Osteoblast (primary cell): Measurements from ENCODE around the gene GRIK3. TPM values are rescaled to one million over a fixed set of nuclear protein-coding genes. Genes with fewer than 3 reads are reported as not detected.

Source experiments
- DNase-seq: peaks from one replicate; pipeline ENCODE4 v3.0.0; 2011; ENCODE audit warnings: low spot score, mixed read lengths; ENCODE audit not compliant: insufficient read length; ENCODE audit errors: missing footprints
- H2AFZ ChIP-seq: 2 replicates; pipeline ENCODE4 v1.6.0; 2011; ENCODE audit warnings: mild to moderate bottlenecking, low read length
- H3K27ac ChIP-seq: 2 replicates; pipeline ENCODE4 v1.5.1; 2011; ENCODE audit warnings: mild to moderate bottlenecking, low read depth, low read length, moderate library complexity
- H3K27me3 ChIP-seq: 2 replicates; pipeline ENCODE4 v1.6.0; 2012; ENCODE audit warnings: mild to moderate bottlenecking, control low read depth, inconsistent platforms, low read length, moderate library complexity; ENCODE audit not compliant: insufficient read depth
- H3K36me3 ChIP-seq: 2 replicates; pipeline ENCODE4 v1.5.1; 2011; ENCODE audit warnings: mild to moderate bottlenecking, low read length, control low read depth, moderate library complexity; ENCODE audit not compliant: insufficient read depth
- H3K4me1 ChIP-seq: 2 replicates; pipeline ENCODE4 v1.5.1; 2011; ENCODE audit warnings: mild to moderate bottlenecking, low read length, control low read depth, moderate library complexity; ENCODE audit not compliant: insufficient read depth
- H3K4me2 ChIP-seq: 2 replicates; pipeline ENCODE4 v1.6.0; 2011; ENCODE audit warnings: mild to moderate bottlenecking, low read length; ENCODE audit not compliant: insufficient read depth
- H3K4me3 ChIP-seq: fragments of 200-600 bp; sonication (generic); 3 replicates; pipeline ENCODE4 v1.5.1; 2012; ENCODE audit warnings: mild to moderate bottlenecking, low read length, inconsistent platforms; ENCODE audit not compliant: insufficient read depth
- H3K79me2 ChIP-seq: 2 replicates; pipeline ENCODE4 v1.6.0; 2012; ENCODE audit warnings: mild to moderate bottlenecking, low read length, control low read depth, inconsistent platforms; ENCODE audit not compliant: insufficient read depth
- H3K9me3 ChIP-seq: 2 replicates; pipeline ENCODE4 v1.5.1; 2011; ENCODE audit warnings: low read depth, low read length, control low read depth
- H4K20me1 ChIP-seq: 2 replicates; pipeline ENCODE4 v1.6.0; 2012; ENCODE audit warnings: mild to moderate bottlenecking, low read length, control low read depth; ENCODE audit not compliant: insufficient read depth
- CTCF ChIP-seq: IDR thresholded peaks from 2 replicates; pipeline ENCODE4 v1.5.1; 2011; ENCODE audit warnings: mild to moderate bottlenecking, low read depth, low read length, moderate library complexity; ENCODE audit errors: extremely low read depth
- total RNA-seq: library from RNA; depleted of rRNA; stranded (reverse); fragments of >200 nt; gene quantifications from 2 replicates; pipeline ENCODE4 v1.2.3, GENCODE V29; 2012

Gene GRIK3
- total RNA-seq, 1 donor = not detected

DNA sequence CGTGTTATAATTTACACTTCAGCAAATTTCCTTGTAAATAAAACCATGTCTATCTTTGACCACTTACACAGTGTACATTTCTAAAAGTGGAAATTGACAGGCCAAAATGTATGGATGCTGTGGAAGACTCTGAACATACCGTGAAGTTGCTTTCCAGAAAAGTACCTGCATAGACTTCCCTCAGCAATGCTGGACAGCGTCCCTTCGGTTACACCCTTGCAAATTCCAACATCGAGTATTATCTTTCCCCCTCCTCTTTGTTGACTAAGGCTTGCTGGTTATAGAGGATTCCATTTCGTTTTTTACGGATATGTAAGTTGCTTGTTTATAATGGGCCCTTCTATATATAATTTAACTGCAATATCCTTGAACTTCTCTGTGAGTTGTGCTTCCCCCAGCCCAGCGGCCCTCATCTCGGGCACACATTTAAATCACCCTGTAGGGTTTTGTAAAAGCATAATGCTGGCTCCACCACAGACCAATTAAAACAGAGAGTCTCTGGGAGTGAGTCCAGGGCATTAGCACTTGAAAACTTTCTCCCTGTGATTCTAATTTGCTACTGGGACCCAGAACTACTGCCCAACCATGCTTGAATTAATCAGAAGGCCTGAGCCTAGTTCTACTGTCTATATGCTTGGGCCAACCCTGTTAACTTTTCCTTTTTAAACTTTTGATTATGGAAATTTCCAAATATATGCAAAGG is 230.3 kb downstream of the GRIK3 start:
- DNase-seq = no peak
- H2AFZ ChIP-seq = no peak overlapping the region
- no peaks in the 10 kb centered on the region for H3K9me3 ChIP-seq
- no peaks in the 10 kb centered on the region for H3K79me2 ChIP-seq
- H4K20me1 ChIP-seq = no peaks in the 10 kb centered on the region
- H3K4me3 ChIP-seq = no peak overlapping the region
- TF ChIP-seq CTCF = no peak
- H3K4me2 ChIP-seq = no peak overlapping the region
- no peaks in the 10 kb centered on the region for H3K36me3 ChIP-seq
- H3K27me3 ChIP-seq = no peaks in the 10 kb centered on the region
- no peaks in the 10 kb centered on the region for H3K4me1 ChIP-seq
- H3K27ac ChIP-seq = no peak overlapping the region

DNA sequence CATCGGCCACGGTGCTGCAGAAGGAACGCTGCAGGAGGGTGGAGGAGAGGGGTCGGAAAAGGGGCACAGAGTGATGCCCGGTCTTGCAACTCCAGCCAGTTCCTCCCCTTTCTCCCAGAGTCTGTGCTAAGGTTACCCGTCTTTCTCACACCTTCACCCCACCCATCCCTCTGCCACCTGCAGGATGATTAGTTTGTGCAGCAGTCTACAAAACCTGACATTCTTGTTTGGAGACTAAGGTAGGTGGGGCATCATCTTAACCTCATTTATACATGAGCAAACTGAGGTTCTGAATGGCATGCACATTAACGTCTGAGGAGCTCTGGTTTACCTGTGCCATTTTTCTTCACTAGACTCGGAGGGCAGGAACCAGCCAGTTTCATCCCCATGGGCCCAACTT is 232.3 kb downstream of the GRIK3 start:
- no peaks in the 10 kb centered on the region for H3K79me2 ChIP-seq
- no peaks in the 10 kb centered on the region for H3K9me3 ChIP-seq
- H3K27ac ChIP-seq = no peak overlapping the region
- H3K4me2 ChIP-seq = no peak overlapping the region
- no peaks in the 10 kb centered on the region for H3K27me3 ChIP-seq
- no peak overlapping the region for H3K4me3 ChIP-seq
- no peaks in the 10 kb centered on the region for H3K4me1 ChIP-seq
- TF ChIP-seq CTCF = no peak
- DNase-seq = no peak
- no peaks in the 10 kb centered on the region for H3K36me3 ChIP-seq
- no peaks in the 10 kb centered on the region for H4K20me1 ChIP-seq
- H2AFZ ChIP-seq = no peak overlapping the region

DNA sequence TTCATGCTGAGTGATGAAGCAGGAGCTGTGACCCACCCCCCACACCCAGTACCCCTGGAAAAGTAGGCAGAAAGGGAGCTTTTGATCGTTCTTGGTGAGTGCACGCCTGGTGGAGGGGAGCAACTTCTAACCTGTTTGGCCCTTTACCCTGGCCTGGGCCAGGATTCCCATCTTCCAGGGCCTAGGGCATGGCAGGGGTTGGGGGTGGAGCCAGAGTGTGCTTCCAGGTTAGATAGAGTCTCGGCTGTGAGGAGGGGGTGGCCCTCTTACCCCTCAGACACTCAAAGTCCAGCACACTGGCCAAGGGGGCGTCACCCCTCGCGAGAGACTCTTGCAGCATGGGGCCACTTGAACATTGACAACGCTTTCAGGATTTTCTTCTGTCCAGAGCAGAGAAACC is 236.6 kb downstream of the GRIK3 start:
- no peak overlapping the region for H3K27ac ChIP-seq
- H3K27me3 ChIP-seq = no peaks in the 10 kb centered on the region
- no peak overlapping the region for H3K4me2 ChIP-seq
- no peaks in the 10 kb centered on the region for H3K9me3 ChIP-seq
- H3K36me3 ChIP-seq = no peaks in the 10 kb centered on the region
- no peak overlapping the region for H2AFZ ChIP-seq
- no peaks in the 10 kb centered on the region for H3K4me1 ChIP-seq
- no peak for TF ChIP-seq CTCF
- H3K79me2 ChIP-seq = no peaks in the 10 kb centered on the region
- H4K20me1 ChIP-seq = no peaks in the 10 kb centered on the region
- DNase-seq = no peak
- H3K4me3 ChIP-seq = no peak overlapping the region

GRCh38 chr1:36796733-36797132 is 237.6 kb downstream of the GRIK3 start:
- Histone ChIP-seq H2AFZ (no peak overlapping the region), H3K4me2 (no peak overlapping the region), H3K4me3 (no peak overlapping the region), H3K4me1 (no peaks in the 10 kb centered on the region), H3K36me3 (no peaks in the 10 kb centered on the region), H3K27ac (no peak overlapping the region), H3K27me3 (no peaks in the 10 kb centered on the region), H3K79me2 (no peaks in the 10 kb centered on the region), H3K9me3 (no peaks in the 10 kb centered on the region), H4K20me1 (no peaks in the 10 kb centered on the region)
- TF ChIP-seq CTCF = no peak
- DNase-seq = no peak
